K562 (cell line): ENCODE data around the gene ZBTB7A. TPM values are rescaled to one million over a fixed set of nuclear protein-coding genes. Genes with fewer than 3 reads are reported as not detected.

Experiments used
- CEBPB ChIP-seq: fragments of 450-650 bp; IDR thresholded peaks from 2 replicates; pipeline ENCODE4 v1.6.1; 2016; ENCODE audit warnings: missing genetic modification characterization, missing compliant biosample characterization
- CEBPZ ChIP-seq: fragments of 150-350 bp; IDR thresholded peaks from 2 replicates; pipeline ENCODE4 v1.6.1; 2014; ENCODE audit warnings: low read depth, mild to moderate bottlenecking, low read length, borderline replicate concordance
- CTCFL ChIP-seq: IDR thresholded peaks from 2 replicates; pipeline ENCODE4 v1.6.1; 2011; ENCODE audit warnings: borderline replicate concordance, low read depth, mild to moderate bottlenecking, moderate library complexity, low read length; ENCODE audit not compliant: insufficient read depth, poor library complexity, severe bottlenecking
- E2F3 ChIP-seq: fragments of 250-450 bp; sonication (Bioruptor Pico); IDR thresholded peaks from 2 replicates; pipeline ENCODE4 v1.4.0; 2020; ENCODE audit warnings: mild to moderate bottlenecking
- FOSL1 ChIP-seq: fragments of 200-800 bp; sonication (Bioruptor generic); conservative IDR thresholded peaks from 2 replicates; pipeline ENCODE4 v1.6.1; 2016; ENCODE audit warnings: missing genetic modification characterization, missing compliant biosample characterization
- GABPB1 ChIP-seq: sonication (generic); formaldehyde crosslinking; IDR thresholded peaks from 2 replicates; pipeline ENCODE4 v1.8.0; 2022; ENCODE audit warnings: mild to moderate bottlenecking, missing genetic modification reagents
- IRF9 ChIP-seq: fragments of 450-650 bp; IDR thresholded peaks from 2 replicates; pipeline ENCODE4 v1.6.1; 2016; ENCODE audit warnings: missing biosample characterization, missing genetic modification characterization
- KDM4B ChIP-seq, 2 experiments: fragments of 450-650 bp in 1 of 2; sonication (generic) in 1 of 2; IDR thresholded peaks; 2 replicates each; pipeline ENCODE4 v1.6.1; 2016 to 2017; ENCODE audit warnings: borderline replicate concordance in 2 of 2, antibody characterized with exemption in 1 of 2, low read depth in 1 of 2, mild to moderate bottlenecking in 1 of 2
- SAP30 ChIP-seq: fragments of 200-600 bp; sonication (generic); IDR thresholded peaks from 2 replicates; pipeline ENCODE4 v1.6.1; 2012; ENCODE audit warnings: borderline replicate concordance, low read depth, mild to moderate bottlenecking, moderate library complexity, low read length, control low read depth, inconsistent platforms; ENCODE audit not compliant: insufficient read depth, poor library complexity, severe bottlenecking
- TCF7 ChIP-seq: sonication (generic); IDR thresholded peaks from 2 replicates; pipeline ENCODE4 v1.6.1; 2016; ENCODE audit warnings: antibody characterized with exemption, borderline replicate concordance
- XRCC3 ChIP-seq: fragments of 450-650 bp; IDR thresholded peaks from 2 replicates; pipeline ENCODE4 v1.6.1; 2017; ENCODE audit warnings: mild to moderate bottlenecking, moderate library complexity
- ZBTB11 ChIP-seq, 3 experiments: fragments of 200-800 bp in 1 of 3; fragments of 250-450 bp in 1 of 3; fragments of 450-650 bp in 1 of 3; sonication (Bioruptor Pico) in 1 of 3; sonication (Bioruptor generic) in 1 of 3; formaldehyde crosslinking in 1 of 3; IDR thresholded peaks; 2 replicates each; pipeline versions ENCODE4 v1.6.1 to v1.8.0; 2016 to 2022; ENCODE audit warnings: mild to moderate bottlenecking in 2 of 3, missing genetic modification characterization in 2 of 3, missing compliant biosample characterization in 1 of 3, moderate library complexity in 1 of 3
- ZFX ChIP-seq: sonication (generic); formaldehyde crosslinking; IDR thresholded peaks from 2 replicates; pipeline ENCODE4 v1.8.0; 2022; ENCODE audit warnings: mild to moderate bottlenecking, missing genetic modification reagents, moderate library complexity
- ZNF785 ChIP-seq: fragments of 250-450 bp; sonication (Bioruptor Pico); IDR thresholded peaks from 2 replicates; pipeline ENCODE4 v1.4.0; 2020; ENCODE audit warnings: mild to moderate bottlenecking
- polyA plus RNA-seq, 8 experiments: library from polyadenylated mRNA; depleted of rRNA in 4 of 8; stranded (reverse) in 5 of 8; unstranded in 3 of 8; fragments of >200 nt; fragmentation: Nextera tagmentation in 2 of 8; fragmentation: Illumina TruSeq in 1 of 8; extraction: Ambion mirVana in 2 of 8; extraction: Trizol in 1 of 8; gene quantifications; 2 replicates each; pipeline versions ENCODE4 v1.2.1 to v1.2.3, GENCODE V29; 2011 to 2014; ENCODE audit warnings: inconsistent platforms in 1 of 8, missing spikeins in 1 of 8
- total RNA-seq, 7 experiments: library from RNA; depleted of rRNA in 6 of 7; stranded (reverse); fragments of >200 nt in 6 of 7; fragmentation: Illumina TruSeq in 2 of 7; extraction: Trizol in 2 of 7; gene quantifications; 2 replicates each; pipeline versions ENCODE4 v1.2.1 to v1.2.3, GENCODE V29; 2011 to 2021; ENCODE audit warnings: low replicate concordance in 1 of 7

The ZBTB7A gene
- total and polyA plus RNA-seq, 9 of the 15 experiments (the other 6 are each of a cell fraction or from before 2014, with no cell fraction given), result 0.11 to 34.0 (median 4.6) TPM

- TF ChIP-seq GABPB1 (CRISPR knock-in tag), result 0 out of 2 replicates have a peak, but pooled peaks have one; percentile 14
- TF ChIP-seq KDM4B (IDR thresholded peaks at IDR 0.05; ENCODE audit: borderline replicate concordance in 2 of 2, low read depth in 1 of 2), result peak in 1 of 2 experiments; percentile 85; a peak in 2 of 4 replicates
- TF ChIP-seq SAP30, result no peak
- TF ChIP-seq FOSL1 (tag), result no peak
- TF ChIP-seq ZFX (CRISPR knock-in tag), result 0 out of 2 replicates have a peak, but pooled peaks have one; percentile 15
- TF ChIP-seq XRCC3, result no peak
- TF ChIP-seq CTCFL, result no peak
- no peak for TF ChIP-seq ZNF785 (CRISPR knock-in tag)
- TF ChIP-seq CEBPB, result no peak
- no peak for TF ChIP-seq E2F3
- peak in 1 of 3 experiments; percentile 41; a peak in 2 of 6 replicates for TF ChIP-seq ZBTB11 (CRISPR knock-in tag; IDR thresholded peaks at IDR 0.05)
- TF ChIP-seq TCF7, result no peak
- no peak for TF ChIP-seq CEBPZ
- TF ChIP-seq IRF9 (tag), result no peak
These were observed at the start of gene ZBTB7A (continued) for GRCh38 chr19:4066682-4067395.
